Neural cell (in vitro differentiated cells): ENCODE measurements around the gene MIGA2. TPM values are rescaled to one million over a fixed set of nuclear protein-coding genes. Genes with fewer than 3 reads are reported as not detected.

Experiments used
- H2AFZ ChIP-seq: fragments of 200-600, 300-800 bp; sonication (generic), shearing (Covaris generic); 2 replicates; pipeline ENCODE4 v1.6.0; 2014; ENCODE audit warnings: low read depth, mild to moderate bottlenecking, antibody characterized with exemption, low read length, moderate library complexity
- H3F3A ChIP-seq: fragments of 200-600 bp; shearing (Covaris generic); 2 replicates; pipeline ENCODE4 v1.6.1; 2016; ENCODE audit warnings: mild to moderate bottlenecking, moderate library complexity, mixed read lengths, antibody characterized with exemption, low read length; ENCODE audit not compliant: insufficient read depth, poor library complexity, severe bottlenecking
- H3K27ac ChIP-seq: fragments of 200-600, 300-800 bp; sonication (generic), shearing (Covaris generic); 2 replicates; pipeline ENCODE4 v1.5.1; 2014; ENCODE audit warnings: mild to moderate bottlenecking, low read length, moderate library complexity
- H3K27me3 ChIP-seq: fragments of 300-800, 200-600 bp; sonication (generic), shearing (Covaris generic); 2 replicates; pipeline ENCODE4 v1.6.0; 2014; ENCODE audit warnings: mild to moderate bottlenecking, low read depth, low read length, moderate library complexity; ENCODE audit not compliant: insufficient read depth
- H3K36me3 ChIP-seq: fragments of 300-800, 200-600 bp; sonication (generic), shearing (Covaris generic); 2 replicates; pipeline ENCODE4 v1.5.1; 2014; ENCODE audit warnings: mild to moderate bottlenecking, antibody characterized with exemption, low read length, moderate library complexity; ENCODE audit not compliant: insufficient read depth
- H3K4me2 ChIP-seq: fragments of 300-800, 200-600 bp; sonication (generic), shearing (Covaris generic); 2 replicates; pipeline ENCODE4 v1.6.0; 2014; ENCODE audit warnings: mild to moderate bottlenecking, low read length
- H3K4me3 ChIP-seq: fragments of 300-800, 200-600 bp; sonication (generic), shearing (Covaris generic); 2 replicates; pipeline ENCODE4 v1.5.1; 2014; ENCODE audit warnings: mild to moderate bottlenecking, low read length, moderate library complexity
- H3K79me2 ChIP-seq: fragments of 200-600 bp; shearing (Covaris generic); replicated peaks from 2 replicates; pipeline ENCODE4 v1.6.0; 2014; ENCODE audit warnings: mild to moderate bottlenecking, low read length, moderate library complexity; ENCODE audit not compliant: insufficient read depth
- H3K9ac ChIP-seq: fragments of 300-800, 200-600 bp; sonication (generic), shearing (Covaris generic); 2 replicates; pipeline ENCODE4 v1.6.1; 2016; ENCODE audit warnings: mild to moderate bottlenecking, low read length, mixed read lengths
- H3K9me2 ChIP-seq: fragments of 200-600 bp; shearing (Covaris generic); 2 replicates; pipeline ENCODE4 v1.6.1; 2016; ENCODE audit warnings: mild to moderate bottlenecking, low read length, mixed read lengths; ENCODE audit not compliant: insufficient read depth
- H3K9me3 ChIP-seq: fragments of 200-600, 300-800 bp; sonication (generic), shearing (Covaris generic); 2 replicates; pipeline ENCODE4 v1.6.1; 2016; ENCODE audit warnings: mild to moderate bottlenecking, mixed run types, low read length, moderate library complexity, mixed read lengths
- H4K20me1 ChIP-seq: fragments of 200-600 bp; shearing (Covaris generic); 2 replicates; pipeline ENCODE4 v1.6.1; 2016; ENCODE audit warnings: mild to moderate bottlenecking, mixed run types; ENCODE audit not compliant: insufficient read depth
- EP300 ChIP-seq: fragments of 450-650 bp; conservative IDR thresholded peaks from 2 replicates; pipeline ENCODE4 v1.6.1; 2014; ENCODE audit warnings: antibody characterized with exemption, mild to moderate bottlenecking, moderate library complexity; ENCODE audit not compliant: poor library complexity, severe bottlenecking
- EZH2 ChIP-seq: fragments of 200-600, 300-800 bp; shearing (Covaris generic), sonication (generic); IDR thresholded peaks from 2 replicates; pipeline ENCODE4 v1.6.1; 2014; ENCODE audit warnings: antibody characterized with exemption, low read length, borderline replicate concordance, mild to moderate bottlenecking; ENCODE audit not compliant: insufficient read depth, poor library complexity, severe bottlenecking
- MXI1 ChIP-seq: fragments of 450-650 bp; conservative IDR thresholded peaks from 2 replicates; pipeline ENCODE4 v1.6.1; 2014; ENCODE audit warnings: antibody characterized with exemption, mild to moderate bottlenecking; ENCODE audit not compliant: poor library complexity, severe bottlenecking
- POLR2AphosphoS5 ChIP-seq: IDR thresholded peaks from 2 replicates; pipeline ENCODE4 v1.6.1; 2012
- RAD21 ChIP-seq: fragments of 450-650 bp; conservative IDR thresholded peaks from 2 replicates; pipeline ENCODE4 v1.6.1; 2014; ENCODE audit warnings: antibody characterized with exemption, mild to moderate bottlenecking, moderate library complexity
- REST ChIP-seq: IDR thresholded peaks from 2 replicates; pipeline ENCODE4 v1.6.1; 2012; ENCODE audit warnings: borderline replicate concordance
- SMC3 ChIP-seq: fragments of 450-650 bp; conservative IDR thresholded peaks from 2 replicates; pipeline ENCODE4 v1.6.1; 2014; ENCODE audit warnings: antibody characterized with exemption, mild to moderate bottlenecking, moderate library complexity; ENCODE audit not compliant: poor library complexity
- TAF1 ChIP-seq: IDR thresholded peaks from 2 replicates; pipeline ENCODE4 v1.6.1; 2012; ENCODE audit warnings: low read depth
- polyA plus RNA-seq: library from polyadenylated mRNA; depleted of rRNA; stranded (reverse); fragments of >200 nt; gene quantifications from 2 replicates; pipeline ENCODE4 v1.2.3, GENCODE V29; 2014
- TF ChIP-seq, protein P1 (sequence below): fragments of 450-650 bp; IDR thresholded peaks from 2 replicates; pipeline ENCODE4 v1.5.1; 2014; ENCODE audit warnings: antibody characterized with exemption, mild to moderate bottlenecking, moderate library complexity; ENCODE audit not compliant: poor library complexity, severe bottlenecking

Gene MIGA2
- polyA plus RNA-seq, 1 donor from 2014 or later = 42.4 TPM

DNA sequence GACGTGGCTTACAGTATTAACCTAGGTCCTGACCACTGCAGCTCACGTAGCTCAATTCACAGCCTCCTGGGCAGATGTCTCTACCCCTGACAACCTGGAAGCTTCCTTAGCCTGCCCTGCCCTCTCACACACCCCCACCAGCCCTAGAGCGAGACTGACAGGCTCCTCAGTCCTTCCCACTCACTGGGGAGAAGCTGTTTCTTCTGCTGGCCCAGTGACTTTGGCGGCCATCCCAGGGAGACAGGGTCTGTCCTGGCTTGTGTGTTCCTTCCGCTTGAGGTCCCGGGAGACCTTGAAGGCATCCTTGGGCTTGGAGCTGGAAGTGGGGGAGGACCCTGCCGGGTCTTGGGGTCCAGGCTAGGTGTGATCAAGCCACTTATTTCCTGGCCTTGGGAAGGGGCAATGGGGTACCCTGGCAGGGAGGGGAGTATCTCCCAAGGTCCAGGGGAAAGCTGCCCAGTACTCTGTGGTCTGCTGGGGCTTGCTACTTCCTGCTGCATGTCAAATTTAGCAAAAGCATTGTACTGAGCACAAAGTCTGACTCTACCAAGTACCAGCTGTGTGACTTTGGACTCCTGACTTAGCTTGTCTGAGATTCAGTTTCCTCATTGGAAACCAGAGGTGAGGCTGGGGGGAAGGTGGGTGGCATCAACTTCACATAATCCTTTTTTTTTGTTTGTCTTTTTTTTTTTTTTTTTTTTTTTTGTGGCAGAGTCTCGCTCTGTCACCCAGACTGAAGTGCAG lies 1.9 kb downstream of the MIGA2 start:
- no peak overlapping the region for H3K9ac ChIP-seq
- peak overlapping the region; percentile 99 for H3K4me3 ChIP-seq
- H3K27ac ChIP-seq = no peak overlapping the region

DNA sequence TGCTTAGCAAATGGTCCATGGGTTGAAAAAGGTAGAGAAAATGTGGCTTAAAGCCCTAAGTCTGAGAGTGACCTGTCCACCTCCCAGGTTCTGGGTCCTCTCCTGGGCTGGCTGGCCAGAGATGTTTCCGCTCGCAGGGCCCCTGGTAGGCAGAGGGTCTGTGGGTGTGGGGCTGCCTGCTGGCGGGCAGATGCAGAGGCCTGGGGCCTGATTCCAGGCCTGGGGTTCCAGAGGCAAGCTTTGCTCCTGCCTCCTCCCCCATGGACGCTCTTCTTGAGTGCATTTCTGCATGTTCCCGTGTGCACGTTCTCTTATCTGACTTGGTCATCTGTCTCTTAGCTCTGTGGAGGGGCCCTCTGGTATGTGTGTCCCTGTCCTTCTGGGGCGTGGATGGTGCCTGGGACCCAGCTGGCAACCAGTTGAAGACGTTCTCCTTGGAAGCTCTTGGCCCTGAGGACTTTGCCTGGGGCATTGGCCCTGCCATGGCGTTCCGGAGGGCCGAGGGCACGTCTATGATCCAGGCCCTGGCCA lies 3.8 kb downstream of the MIGA2 start:
- Histone ChIP-seq H3K36me3 (peaks cover 4% of the 10 kb centered on the region), H3F3A (no peaks in the 10 kb centered on the region), H3K4me2 (no peak overlapping the region)
- no peak for TF ChIP-seq REST
- TF ChIP-seq SMC3 = no peak
- TF ChIP-seq POLR2AphosphoS5 = no peak
- TF ChIP-seq, protein P1, sequence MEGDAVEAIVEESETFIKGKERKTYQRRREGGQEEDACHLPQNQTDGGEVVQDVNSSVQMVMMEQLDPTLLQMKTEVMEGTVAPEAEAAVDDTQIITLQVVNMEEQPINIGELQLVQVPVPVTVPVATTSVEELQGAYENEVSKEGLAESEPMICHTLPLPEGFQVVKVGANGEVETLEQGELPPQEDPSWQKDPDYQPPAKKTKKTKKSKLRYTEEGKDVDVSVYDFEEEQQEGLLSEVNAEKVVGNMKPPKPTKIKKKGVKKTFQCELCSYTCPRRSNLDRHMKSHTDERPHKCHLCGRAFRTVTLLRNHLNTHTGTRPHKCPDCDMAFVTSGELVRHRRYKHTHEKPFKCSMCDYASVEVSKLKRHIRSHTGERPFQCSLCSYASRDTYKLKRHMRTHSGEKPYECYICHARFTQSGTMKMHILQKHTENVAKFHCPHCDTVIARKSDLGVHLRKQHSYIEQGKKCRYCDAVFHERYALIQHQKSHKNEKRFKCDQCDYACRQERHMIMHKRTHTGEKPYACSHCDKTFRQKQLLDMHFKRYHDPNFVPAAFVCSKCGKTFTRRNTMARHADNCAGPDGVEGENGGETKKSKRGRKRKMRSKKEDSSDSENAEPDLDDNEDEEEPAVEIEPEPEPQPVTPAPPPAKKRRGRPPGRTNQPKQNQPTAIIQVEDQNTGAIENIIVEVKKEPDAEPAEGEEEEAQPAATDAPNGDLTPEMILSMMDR = no peak
- no peak for TF ChIP-seq MXI1
- TF ChIP-seq EZH2 = no peak

More for the DNA sequence above, 1.9 kb downstream of the MIGA2 start:
- H4K20me1 ChIP-seq = no peaks in the 10 kb centered on the region
- H3K36me3 ChIP-seq = peaks cover 4% of the 10 kb centered on the region
- H3K9me3 ChIP-seq = no peaks in the 10 kb centered on the region
- H3K79me2 ChIP-seq = peaks cover 9% of the 10 kb centered on the region
- H3F3A ChIP-seq = no peaks in the 10 kb centered on the region
- H3K4me2 ChIP-seq = no peak overlapping the region
- H2AFZ ChIP-seq = no peak overlapping the region
- no peak for TF ChIP-seq EZH2
- no peak for TF ChIP-seq POLR2AphosphoS5
- no peak for TF ChIP-seq TAF1
- TF ChIP-seq RAD21 = no peak
- no peak for TF ChIP-seq SMC3
- TF ChIP-seq REST = no peak
- TF ChIP-seq, protein P1 = no peak
- TF ChIP-seq MXI1 = no peak
- TF ChIP-seq EP300 = no peak
- no peaks in the 10 kb centered on the region for H3K9me2 ChIP-seq
- no peaks in the 10 kb centered on the region for H3K27me3 ChIP-seq

More for the DNA sequence above, 3.8 kb downstream of the MIGA2 start:
- Histone ChIP-seq H3K27me3 (no peaks in the 10 kb centered on the region), H4K20me1 (no peaks in the 10 kb centered on the region), H3K4me3 (no peak overlapping the region), H3K9me3 (no peaks in the 10 kb centered on the region), H3K79me2 (peaks cover 9% of the 10 kb centered on the region), H2AFZ (no peak overlapping the region), H3K9ac (no peak overlapping the region), H3K9me2 (no peaks in the 10 kb centered on the region), H3K27ac (no peak overlapping the region)
